Sigmoid colon (tissue), 7 donors: ENCODE measurements around the gene TIMP3. TPM values are rescaled to one million over a fixed set of nuclear protein-coding genes. Genes with fewer than 3 reads are reported as not detected.
A peak's percentile ranks its signal among the peaks of the same experiment; 100 is the strongest.

Experiments
- DNase-seq: peaks from one replicate; pipeline ENCODE4 v3.0.0-alpha.2; 2019
- H3K27ac ChIP-seq, 4 donors: fragments of 200-600 bp; sonication (generic); one replicate each; pipeline ENCODE4 v1.5.1; 2016 to 2019; ENCODE audit warnings: mild to moderate bottlenecking in 1 of 4
- H3K27me3 ChIP-seq, 3 donors: fragments of 200-600 bp; sonication (generic); one replicate each; pipeline ENCODE4 v1.5.1; 2019; ENCODE audit warnings: mild to moderate bottlenecking in 1 of 3
- H3K36me3 ChIP-seq, 4 donors: fragments of 200-600 bp; sonication (generic); one replicate each; pipeline ENCODE4 v1.5.1; 2016 to 2019
- H3K4me1 ChIP-seq, 4 donors: fragments of 200-600 bp; sonication (generic); one replicate each; pipeline ENCODE4 v1.5.1; 2017 to 2019
- H3K4me3 ChIP-seq, 4 donors: fragments of 200-600 bp; sonication (generic); one replicate each; pipeline ENCODE4 v1.5.1; 2017 to 2019; ENCODE audit warnings: mild to moderate bottlenecking in 2 of 4, moderate library complexity in 1 of 4
- H3K9me3 ChIP-seq, 4 donors: fragments of 200-600 bp in 3 of 4; sonication (generic) in 3 of 4; one replicate each; pipeline versions ENCODE4 v1.5.1 to v1.6.1; 2013 to 2019
- CTCF ChIP-seq, 4 experiments: fragments of 450-650 bp in 3 of 4; fragments of 200-600 bp in 1 of 4; IDR thresholded peaks; one replicate each; pipeline ENCODE4 v1.5.1; 2016 to 2019; ENCODE audit warnings: antibody characterized with exemption in 4 of 4, mild to moderate bottlenecking in 3 of 4, moderate library complexity in 2 of 4
- EP300 ChIP-seq, 4 donors: sonication (generic); formaldehyde crosslinking; IDR thresholded peaks; one replicate each; pipeline ENCODE4 v1.6.1; 2017; ENCODE audit warnings: antibody characterized with exemption in 4 of 4
- POLR2A ChIP-seq, 2 donors: fragments of 450-650 bp; IDR thresholded peaks; one replicate each; pipeline ENCODE4 v1.6.1; 2016; ENCODE audit warnings: antibody characterized with exemption in 2 of 2, mild to moderate bottlenecking in 2 of 2, moderate library complexity in 2 of 2
- POLR2AphosphoS5 ChIP-seq, 4 donors: sonication (generic); formaldehyde crosslinking; IDR thresholded peaks; one replicate each; pipeline ENCODE4 v1.6.1; 2017; ENCODE audit warnings: antibody characterized with exemption in 4 of 4
- WGBS, 2 donors: extraction: QIAGEN DNeasy Blood & Tissue Kit; methylation state at CpG; one replicate each; pipeline ENCODE4 v1.1.7; 2013; 5-methylcytosine and 5-hydroxymethylcytosine counted together
- intact Hi-C: fragments of 100-400 bp; cut with DNase I; formaldehyde crosslinking; loops from one replicate; pipeline ENCODE4 v1.15.1; 2023
- polyA plus RNA-seq, 3 donors: library from polyadenylated mRNA; stranded (reverse); fragments of 200-250 nt; gene quantifications; one replicate each; pipeline ENCODE4 v1.2.3, GENCODE V29; 2013
- total RNA-seq, 4 donors: library from RNA; depleted of rRNA; stranded (reverse); fragments of >200 nt; gene quantifications; one replicate each; pipeline ENCODE4 v1.1.0, GENCODE V29; 2016
- donor health status: healthy with polysubstance abuse.
- donor health status: Bipolar disorder and iron deficiency.
- donor health status: healthy.

TIMP3 gene
- total and polyA plus RNA-seq, 7 donors: 4.6 to 295 (median 120) TPM

- Histone ChIP-seq H3K27me3 (no peaks in the 10 kb centered on the region), H3K4me3 (no peak overlapping the region), H3K4me1 (peaks cover 0 to 81% (median 70%) of the 10 kb centered on the region in 4 donors), H3K36me3 (peaks cover 0 to 6% (median 0%) of the 10 kb centered on the region in 4 donors), H3K9me3 (no peaks in the 10 kb centered on the region), H3K27ac (peak overlapping the region in 3 of 4 donors; percentile 40 to 62 (median 52))
- 38 to 63% methylated on average over 11 of the region's 11 CpGs for WGBS, 2 donors
- TF ChIP-seq EP300 (IDR thresholded peaks at IDR 0.05): no peak
- TF ChIP-seq POLR2A (IDR thresholded peaks at IDR 0.05): no peak
- TF ChIP-seq CTCF (IDR thresholded peaks at IDR 0.05): no peak
- TF ChIP-seq POLR2AphosphoS5 (IDR thresholded peaks at IDR 0.05): no peak
- intact Hi-C loops: no loop called here
- DNase-seq: peak; percentile 41
Observed at GRCh38 chr22:32824531-32825312, 23.2 kb downstream of the TIMP3 start.

- peak; percentile 49 for DNase-seq
- peaks cover 0 to 8% (median 0%) of the 10 kb centered on the region in 4 donors for H3K36me3 ChIP-seq
- H3K4me1 ChIP-seq: peaks cover 0 to 81% (median 73%) of the 10 kb centered on the region in 4 donors
- H3K27me3 ChIP-seq: no peaks in the 10 kb centered on the region
- 70 to 84% methylated on average over 2 of the region's 2 CpGs for WGBS, 2 donors
- peak overlapping the region; percentile 54 to 80 (median 70) for H3K27ac ChIP-seq
- H3K9me3 ChIP-seq: no peaks in the 10 kb centered on the region
- H3K4me3 ChIP-seq: no peak overlapping the region
- TF ChIP-seq POLR2AphosphoS5 (IDR thresholded peaks at IDR 0.05) (peak in 3 of 4 donors; percentile 27 to 60 (median 33)), CTCF (IDR thresholded peaks at IDR 0.05) (no peak), EP300 (IDR thresholded peaks at IDR 0.05) (peak in 1 of 4 donors; percentile 21), POLR2A (IDR thresholded peaks at IDR 0.05) (no peak)
- intact Hi-C loops: no loop called here
Observed at GRCh38 chr22:32826537-32826936, 25.0 kb downstream of the TIMP3 start.

GRCh38 chr22:32827049-32827602 is 25.6 kb downstream of the TIMP3 start:
- H3K9me3 ChIP-seq: no peaks in the 10 kb centered on the region
- TF ChIP-seq EP300 (IDR thresholded peaks at IDR 0.05) (no peak), CTCF (IDR thresholded peaks at IDR 0.05) (no peak), POLR2A (IDR thresholded peaks at IDR 0.05) (no peak), POLR2AphosphoS5 (IDR thresholded peaks at IDR 0.05) (no peak)
- WGBS, 2 donors: 80 to 83% methylated on average over 7 of the region's 7 CpGs
- intact Hi-C loops: no loop called here
- H3K36me3 ChIP-seq: peaks cover 0 to 8% (median 0%) of the 10 kb centered on the region in 4 donors
- no peaks in the 10 kb centered on the region for H3K27me3 ChIP-seq
- H3K4me3 ChIP-seq: no peak overlapping the region
- peak; percentile 63 for DNase-seq
- H3K4me1 ChIP-seq: peaks cover 0 to 84% (median 76%) of the 10 kb centered on the region in 4 donors
- peak overlapping the region; percentile 54 to 80 (median 70) for H3K27ac ChIP-seq

GRCh38 chr22:32828150-32828549 is 26.6 kb downstream of the TIMP3 start:
- Histone ChIP-seq H3K27ac (peak overlapping the region; percentile 7 to 80 (median 70)), H3K36me3 (peaks cover 0 to 8% (median 2%) of the 10 kb centered on the region in 4 donors), H3K4me3 (no peak overlapping the region), H3K9me3 (no peaks in the 10 kb centered on the region), H3K27me3 (no peaks in the 10 kb centered on the region), H3K4me1 (peaks cover 0 to 84% (median 74%) of the 10 kb centered on the region in 4 donors)
- intact Hi-C loops: no loop called here
- TF ChIP-seq CTCF (IDR thresholded peaks at IDR 0.05): peak in 1 of 4 experiments; percentile 14
- TF ChIP-seq POLR2AphosphoS5 (IDR thresholded peaks at IDR 0.05): no peak
- 51 to 77% methylated on average over 2 of the region's 2 CpGs for WGBS, 2 donors
- DNase-seq: peak; percentile 28
